ENCODE measurements around the gene RIPPLY3. TPM values are rescaled to one million over a fixed set of nuclear protein-coding genes. Genes with fewer than 3 reads are reported as not detected.

Gene RIPPLY3
- total RNA-seq, 1 donor from 2014 or later = 0.27 TPM

DNA sequence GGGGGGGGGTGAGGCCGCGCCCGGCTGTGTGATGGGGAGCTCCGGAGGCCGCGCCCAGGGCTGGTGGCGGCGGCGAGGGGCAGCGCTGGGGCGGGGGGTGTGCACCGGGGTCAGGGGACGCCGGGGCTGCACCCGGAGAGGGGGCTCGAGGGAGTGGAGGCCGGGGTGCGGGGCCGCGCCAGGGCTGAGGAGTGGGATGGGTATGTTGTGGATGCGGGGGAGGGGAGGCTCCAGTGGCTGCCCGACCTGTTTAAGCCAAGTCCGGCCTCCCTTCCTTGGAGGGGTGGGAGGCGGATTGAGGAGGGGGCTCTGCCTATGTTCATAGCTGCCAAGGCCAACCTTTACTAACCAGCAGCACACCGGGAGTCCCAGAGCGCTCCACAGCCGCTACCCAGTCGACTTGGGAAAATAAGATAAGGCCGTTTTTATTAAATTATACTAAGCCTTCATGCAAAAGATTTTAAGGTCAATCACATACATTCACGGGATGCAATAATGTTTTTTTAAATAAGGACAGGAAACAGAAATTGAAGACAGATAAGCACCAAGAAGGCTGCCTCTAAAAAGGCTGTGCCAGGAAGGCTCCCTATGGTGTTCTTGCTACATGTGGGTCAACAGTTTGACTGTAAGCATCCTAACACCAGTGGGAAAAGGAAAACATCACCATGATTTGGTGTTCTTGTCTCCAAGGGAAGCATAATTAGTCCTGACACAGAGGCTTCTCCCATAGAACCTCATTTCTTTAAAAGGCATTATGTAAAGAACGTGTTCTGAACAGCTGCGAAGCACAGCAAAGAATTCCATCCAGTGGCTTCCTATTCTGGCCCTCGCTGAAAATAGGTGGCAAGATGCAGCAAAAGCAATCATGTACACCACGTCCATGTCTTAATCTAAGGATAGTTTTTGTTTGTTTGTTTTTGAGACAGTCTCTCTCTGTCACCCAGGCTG is 39.4 kb upstream of the RIPPLY3 start:
- peak overlapping the region; percentile 87 for H3K27ac Mint-ChIP-seq (ENCODE audit: unreplicated experiment)
- H3K36me3 Mint-ChIP-seq (ENCODE audit: unreplicated experiment) = peaks cover 5% of the 10 kb centered on the region
- no peak for DNase-seq (ENCODE audit: extremely low spot score, unreplicated experiment)
- no peaks in the 10 kb centered on the region for H3K27me3 Mint-ChIP-seq (ENCODE audit: unreplicated experiment)
- no peaks in the 10 kb centered on the region for H3K9me3 Mint-ChIP-seq (ENCODE audit: unreplicated experiment)
- TF ChIP-seq, protein P1, sequence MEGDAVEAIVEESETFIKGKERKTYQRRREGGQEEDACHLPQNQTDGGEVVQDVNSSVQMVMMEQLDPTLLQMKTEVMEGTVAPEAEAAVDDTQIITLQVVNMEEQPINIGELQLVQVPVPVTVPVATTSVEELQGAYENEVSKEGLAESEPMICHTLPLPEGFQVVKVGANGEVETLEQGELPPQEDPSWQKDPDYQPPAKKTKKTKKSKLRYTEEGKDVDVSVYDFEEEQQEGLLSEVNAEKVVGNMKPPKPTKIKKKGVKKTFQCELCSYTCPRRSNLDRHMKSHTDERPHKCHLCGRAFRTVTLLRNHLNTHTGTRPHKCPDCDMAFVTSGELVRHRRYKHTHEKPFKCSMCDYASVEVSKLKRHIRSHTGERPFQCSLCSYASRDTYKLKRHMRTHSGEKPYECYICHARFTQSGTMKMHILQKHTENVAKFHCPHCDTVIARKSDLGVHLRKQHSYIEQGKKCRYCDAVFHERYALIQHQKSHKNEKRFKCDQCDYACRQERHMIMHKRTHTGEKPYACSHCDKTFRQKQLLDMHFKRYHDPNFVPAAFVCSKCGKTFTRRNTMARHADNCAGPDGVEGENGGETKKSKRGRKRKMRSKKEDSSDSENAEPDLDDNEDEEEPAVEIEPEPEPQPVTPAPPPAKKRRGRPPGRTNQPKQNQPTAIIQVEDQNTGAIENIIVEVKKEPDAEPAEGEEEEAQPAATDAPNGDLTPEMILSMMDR (IDR thresholded peaks at IDR 0.05) = no peak
- H3K4me3 Mint-ChIP-seq (ENCODE audit: unreplicated experiment) = peak overlapping the region; percentile 74
- peaks cover 12% of the 10 kb centered on the region for H3K4me1 Mint-ChIP-seq (ENCODE audit: unreplicated experiment)

DNA sequence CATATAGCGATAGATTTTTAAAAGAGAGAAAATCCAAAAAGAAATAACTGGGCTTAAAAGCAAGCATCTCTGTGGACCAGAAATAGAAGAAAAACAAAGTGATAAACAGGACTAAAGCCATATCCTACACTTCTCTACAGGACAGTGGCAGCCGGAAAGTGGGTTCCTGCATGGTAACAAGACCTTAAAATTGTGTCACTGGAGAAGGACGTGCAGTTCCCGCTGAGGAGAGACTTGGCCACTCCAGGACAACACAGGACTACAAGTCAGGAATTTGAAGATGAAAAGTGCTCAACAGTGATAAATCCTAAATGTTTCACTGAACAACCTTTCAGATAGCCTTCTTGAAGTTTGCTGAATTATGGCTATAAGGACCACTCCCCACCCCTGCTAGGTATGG is 38.1 kb upstream of the RIPPLY3 start:
- Mint-ChIP-seq H3K4me3 (ENCODE audit: unreplicated experiment) (no peak overlapping the region), H3K27ac (ENCODE audit: unreplicated experiment) (no peak overlapping the region), H3K9me3 (ENCODE audit: unreplicated experiment) (no peaks in the 10 kb centered on the region), H3K27me3 (ENCODE audit: unreplicated experiment) (no peaks in the 10 kb centered on the region), H3K4me1 (ENCODE audit: unreplicated experiment) (peaks cover 12% of the 10 kb centered on the region), H3K36me3 (ENCODE audit: unreplicated experiment) (peaks cover 3% of the 10 kb centered on the region)
- no peak for DNase-seq (ENCODE audit: extremely low spot score, unreplicated experiment)
- TF ChIP-seq, protein P1 (IDR thresholded peaks at IDR 0.05) = no peak

DNA sequence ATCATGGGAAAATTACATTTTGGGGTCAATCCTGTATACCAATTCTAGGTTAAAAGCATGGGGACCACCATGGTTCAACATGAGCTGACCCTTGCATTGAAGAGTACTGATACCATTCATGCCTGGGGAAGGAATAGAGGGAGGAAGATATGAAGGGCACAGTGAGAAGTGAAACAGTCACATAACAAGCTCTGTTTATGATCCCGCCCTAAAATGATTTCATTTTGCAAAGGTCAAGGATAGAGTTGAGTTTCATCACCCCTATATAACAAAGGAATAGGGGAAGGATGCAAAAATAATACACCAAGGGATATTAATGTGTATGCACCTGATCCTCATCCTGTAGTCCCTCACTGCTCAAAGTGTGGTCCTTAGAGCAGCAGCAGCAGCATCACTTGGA is 37.5 kb upstream of the RIPPLY3 start:
- Mint-ChIP-seq H3K36me3 (ENCODE audit: unreplicated experiment) (peaks cover 3% of the 10 kb centered on the region), H3K27ac (ENCODE audit: unreplicated experiment) (no peak overlapping the region), H3K27me3 (ENCODE audit: unreplicated experiment) (no peaks in the 10 kb centered on the region), H3K4me3 (ENCODE audit: unreplicated experiment) (no peak overlapping the region), H3K9me3 (ENCODE audit: unreplicated experiment) (no peaks in the 10 kb centered on the region), H3K4me1 (ENCODE audit: unreplicated experiment) (peaks cover 12% of the 10 kb centered on the region)
- TF ChIP-seq, protein P1 (IDR thresholded peaks at IDR 0.05) = no peak
- no peak for DNase-seq (ENCODE audit: extremely low spot score, unreplicated experiment)

DNA sequence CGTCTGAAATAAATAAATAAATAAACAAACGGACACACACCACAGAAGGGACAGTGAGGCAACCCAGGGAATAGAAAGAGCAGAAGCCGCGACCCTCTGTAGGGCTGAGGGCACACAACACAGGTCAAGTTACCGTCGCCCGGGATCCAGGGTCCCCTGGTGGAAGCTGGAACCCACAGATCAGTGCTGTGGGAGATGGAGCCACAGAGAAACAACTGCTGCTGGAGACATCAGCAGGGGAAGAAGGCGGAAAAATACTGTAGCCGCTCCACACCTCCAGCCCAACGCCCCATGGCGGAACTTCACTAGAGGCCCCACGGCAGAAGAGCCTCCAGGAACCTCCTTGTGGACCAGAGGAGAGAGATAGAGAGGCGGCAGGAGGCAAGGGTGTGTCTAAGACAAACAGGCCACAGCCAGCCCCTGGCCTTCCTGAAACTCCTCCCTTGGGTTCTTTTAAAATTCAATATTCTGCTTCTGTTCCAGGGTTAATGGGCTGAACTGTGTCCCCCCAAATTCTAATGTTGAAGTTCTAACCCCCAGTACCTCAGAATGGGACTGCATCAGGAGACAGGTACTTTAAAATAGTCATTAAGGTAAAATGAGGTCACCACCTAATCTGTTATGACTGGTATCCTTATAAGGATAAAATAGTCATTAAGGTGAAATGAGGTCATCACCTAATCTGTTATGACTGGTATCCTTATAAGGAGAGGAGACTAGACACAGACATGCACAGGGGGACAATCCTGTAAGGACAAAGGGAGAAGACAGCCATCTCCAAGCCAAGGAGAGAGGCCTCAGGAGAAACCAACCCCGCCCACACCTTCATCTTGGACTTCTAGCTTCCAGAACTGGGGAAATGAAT is 32.3 kb upstream of the RIPPLY3 start:
- H3K27ac Mint-ChIP-seq (ENCODE audit: unreplicated experiment) = no peak overlapping the region
- TF ChIP-seq, protein P1 (IDR thresholded peaks at IDR 0.05) = no peak
- H3K27me3 Mint-ChIP-seq (ENCODE audit: unreplicated experiment) = no peaks in the 10 kb centered on the region
- H3K4me1 Mint-ChIP-seq (ENCODE audit: unreplicated experiment) = peaks cover 12% of the 10 kb centered on the region
- no peak overlapping the region for H3K4me3 Mint-ChIP-seq (ENCODE audit: unreplicated experiment)
- DNase-seq (ENCODE audit: extremely low spot score, unreplicated experiment) = no peak
- H3K9me3 Mint-ChIP-seq (ENCODE audit: unreplicated experiment) = no peaks in the 10 kb centered on the region
- H3K36me3 Mint-ChIP-seq (ENCODE audit: unreplicated experiment) = peaks cover under 1% of the 10 kb centered on the region

DNA sequence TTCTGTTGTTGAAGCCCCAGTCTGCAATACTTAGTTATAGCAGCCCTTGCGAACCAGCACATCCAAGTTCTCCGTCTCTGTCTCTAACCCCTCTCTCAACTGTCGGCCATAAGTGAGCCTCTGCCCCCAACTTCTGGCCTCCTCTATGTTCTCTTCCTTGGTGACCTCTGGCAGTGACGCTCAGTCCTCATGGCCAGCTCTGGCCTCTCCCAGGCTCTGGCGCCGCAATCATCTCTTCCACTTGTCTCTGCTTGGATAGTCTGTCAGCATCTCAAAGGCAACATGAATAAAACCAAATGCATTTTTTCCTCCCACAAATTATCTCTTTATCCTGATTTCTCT is 31.7 kb upstream of the RIPPLY3 start:
- Mint-ChIP-seq H3K36me3 (ENCODE audit: unreplicated experiment) (no peaks in the 10 kb centered on the region), H3K27ac (ENCODE audit: unreplicated experiment) (no peak overlapping the region), H3K27me3 (ENCODE audit: unreplicated experiment) (no peaks in the 10 kb centered on the region), H3K4me1 (ENCODE audit: unreplicated experiment) (peaks cover 12% of the 10 kb centered on the region), H3K4me3 (ENCODE audit: unreplicated experiment) (no peak overlapping the region), H3K9me3 (ENCODE audit: unreplicated experiment) (no peaks in the 10 kb centered on the region)
- TF ChIP-seq, protein P1 (IDR thresholded peaks at IDR 0.05) = no peak
- no peak for DNase-seq (ENCODE audit: extremely low spot score, unreplicated experiment)

Measured in osteocyte (in vitro differentiated cells).